ENCODE data around the gene ACOX1. TPM values are rescaled to one million over a fixed set of nuclear protein-coding genes. Genes with fewer than 3 reads are reported as not detected.

The ACOX1 gene
- total and polyA plus RNA-seq, 2 experiments from 2014 or later = 36.0 to 93.6 TPM

DNA sequence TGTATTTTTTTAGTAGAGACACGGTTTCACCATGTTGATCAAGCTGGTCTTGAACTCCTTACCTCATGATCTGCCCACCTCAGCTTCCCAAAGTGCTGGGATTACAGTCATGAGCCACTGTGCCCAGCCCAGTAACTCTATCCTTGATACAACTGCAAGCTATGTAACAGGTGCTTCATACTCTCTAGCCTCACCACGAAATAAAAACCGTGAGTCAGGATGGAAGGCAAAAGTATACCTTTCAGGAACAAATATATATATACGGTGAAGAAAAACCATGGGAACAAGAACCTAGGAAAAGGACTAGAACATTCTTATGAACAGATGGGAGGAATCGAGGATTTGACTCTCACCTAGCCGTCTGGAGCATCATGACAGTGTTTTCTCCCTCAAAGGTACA is 28.5 kb downstream of the ACOX1 start:
- H2AFZ ChIP-seq = no peak overlapping the region
- H3K27ac ChIP-seq = no peak overlapping the region
- 98% methylated on average over 6 of the region's 6 CpGs for WGBS (ENCODE audit: low lambda C conversion rate, missing lambda C conversion rate)
- H3K4me1 ChIP-seq (ENCODE audit: insufficient read depth) = no peaks in the 10 kb centered on the region
- no peaks in the 10 kb centered on the region for H3K9me3 ChIP-seq (ENCODE audit: low read depth)
- H4K20me1 ChIP-seq (ENCODE audit: insufficient read depth, poor library complexity, severe bottlenecking) = no peaks in the 10 kb centered on the region
- H3K36me3 ChIP-seq (replicated peaks; ENCODE audit: insufficient read depth, low read depth) = peaks cover 12% of the 10 kb centered on the region
- H3K4me3 ChIP-seq = no peak overlapping the region
- TF ChIP-seq EZH2 (IDR thresholded peaks at IDR 0.05; ENCODE audit: borderline replicate concordance) = no peak
- H3K9me2 ChIP-seq (replicated peaks; ENCODE audit: insufficient read depth) = no peaks in the 10 kb centered on the region
- H3K4me2 ChIP-seq = no peak overlapping the region
- no peak for DNase-seq (ENCODE audit: low spot score)
- H3K79me2 ChIP-seq = peaks cover 3% of the 10 kb centered on the region
- no peaks in the 10 kb centered on the region for H3K27me3 ChIP-seq

DNA sequence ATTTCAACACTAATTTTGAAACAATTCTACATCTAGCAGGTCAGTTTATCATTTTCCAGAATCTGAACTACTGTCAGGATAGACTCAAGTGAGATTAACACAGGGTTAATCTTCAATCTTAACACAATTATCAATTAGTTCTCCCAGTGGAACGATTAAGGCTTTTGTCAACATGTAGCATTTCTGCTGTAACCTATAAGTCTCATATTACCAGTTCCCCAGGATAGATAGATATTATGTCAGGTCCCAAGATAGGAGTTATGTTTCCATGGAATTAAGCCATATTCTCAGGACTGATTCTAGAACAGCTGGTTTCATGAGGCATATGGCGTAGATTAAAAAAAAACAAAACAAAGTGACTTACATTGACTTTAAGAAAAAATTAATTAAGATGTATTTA is 33.8 kb downstream of the ACOX1 start:
- 71% methylated on average over 2 of the region's 2 CpGs for WGBS (ENCODE audit: low lambda C conversion rate, missing lambda C conversion rate)
- no peak for TF ChIP-seq EZH2 (IDR thresholded peaks at IDR 0.05; ENCODE audit: borderline replicate concordance)
- TF ChIP-seq, protein P1, sequence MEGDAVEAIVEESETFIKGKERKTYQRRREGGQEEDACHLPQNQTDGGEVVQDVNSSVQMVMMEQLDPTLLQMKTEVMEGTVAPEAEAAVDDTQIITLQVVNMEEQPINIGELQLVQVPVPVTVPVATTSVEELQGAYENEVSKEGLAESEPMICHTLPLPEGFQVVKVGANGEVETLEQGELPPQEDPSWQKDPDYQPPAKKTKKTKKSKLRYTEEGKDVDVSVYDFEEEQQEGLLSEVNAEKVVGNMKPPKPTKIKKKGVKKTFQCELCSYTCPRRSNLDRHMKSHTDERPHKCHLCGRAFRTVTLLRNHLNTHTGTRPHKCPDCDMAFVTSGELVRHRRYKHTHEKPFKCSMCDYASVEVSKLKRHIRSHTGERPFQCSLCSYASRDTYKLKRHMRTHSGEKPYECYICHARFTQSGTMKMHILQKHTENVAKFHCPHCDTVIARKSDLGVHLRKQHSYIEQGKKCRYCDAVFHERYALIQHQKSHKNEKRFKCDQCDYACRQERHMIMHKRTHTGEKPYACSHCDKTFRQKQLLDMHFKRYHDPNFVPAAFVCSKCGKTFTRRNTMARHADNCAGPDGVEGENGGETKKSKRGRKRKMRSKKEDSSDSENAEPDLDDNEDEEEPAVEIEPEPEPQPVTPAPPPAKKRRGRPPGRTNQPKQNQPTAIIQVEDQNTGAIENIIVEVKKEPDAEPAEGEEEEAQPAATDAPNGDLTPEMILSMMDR (IDR thresholded peaks at IDR 0.05; ENCODE audit: poor library complexity) = no peak
- no peak for TF ChIP-seq EZH2phosphoT487 (IDR thresholded peaks at IDR 0.05; ENCODE audit: low read depth, severe bottlenecking, unreplicated experiment)
- H3K4me1 ChIP-seq (ENCODE audit: insufficient read depth) = no peaks in the 10 kb centered on the region
- H3K4me3 ChIP-seq = no peak overlapping the region
- no peaks in the 10 kb centered on the region for H3K27me3 ChIP-seq
- H4K20me1 ChIP-seq (ENCODE audit: insufficient read depth, poor library complexity, severe bottlenecking) = no peaks in the 10 kb centered on the region
- peaks cover 5% of the 10 kb centered on the region for H3K36me3 ChIP-seq (replicated peaks; ENCODE audit: insufficient read depth, low read depth)
- H3K4me2 ChIP-seq = no peak overlapping the region
- no peak for DNase-seq (ENCODE audit: low spot score)
- no peaks in the 10 kb centered on the region for H3K79me2 ChIP-seq
- no peak overlapping the region for H2AFZ ChIP-seq
- H3K9me2 ChIP-seq (replicated peaks; ENCODE audit: insufficient read depth) = no peaks in the 10 kb centered on the region
- H3K27ac ChIP-seq = no peak overlapping the region
- H3K9me3 ChIP-seq (ENCODE audit: low read depth) = no peaks in the 10 kb centered on the region

DNA sequence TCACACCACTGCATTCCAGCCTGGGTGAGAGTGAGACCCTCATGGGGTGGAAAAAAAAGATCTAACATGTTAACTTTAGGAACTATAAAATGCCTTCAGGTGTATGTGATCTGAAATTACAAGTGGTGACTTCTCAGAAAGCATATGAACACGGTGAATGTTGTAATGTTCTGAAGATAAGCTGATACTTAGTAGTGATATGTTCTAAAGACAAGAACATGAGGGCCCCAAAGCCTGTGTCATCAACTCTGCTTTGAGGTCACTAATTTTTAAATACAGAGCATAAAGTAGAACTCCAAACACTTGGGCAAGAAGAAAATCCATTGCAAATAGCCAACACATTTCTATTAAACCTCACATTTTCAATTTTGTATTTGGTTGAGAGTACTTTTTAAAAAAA is 35.5 kb downstream of the ACOX1 start:
- no peak for DNase-seq (ENCODE audit: low spot score)
- TF ChIP-seq, protein P1 (IDR thresholded peaks at IDR 0.05; ENCODE audit: poor library complexity) = no peak
- WGBS (ENCODE audit: low lambda C conversion rate, missing lambda C conversion rate) = 64% methylated on average over 1 of the region's 1 CpG
- H4K20me1 ChIP-seq (ENCODE audit: insufficient read depth, poor library complexity, severe bottlenecking) = no peaks in the 10 kb centered on the region
- H3K36me3 ChIP-seq (replicated peaks; ENCODE audit: insufficient read depth, low read depth) = peaks cover 5% of the 10 kb centered on the region
- H3K4me2 ChIP-seq = no peak overlapping the region
- H3K4me1 ChIP-seq (ENCODE audit: insufficient read depth) = no peaks in the 10 kb centered on the region
- H2AFZ ChIP-seq = no peak overlapping the region
- no peaks in the 10 kb centered on the region for H3K9me2 ChIP-seq (replicated peaks; ENCODE audit: insufficient read depth)
- no peaks in the 10 kb centered on the region for H3K79me2 ChIP-seq
- no peak overlapping the region for H3K27ac ChIP-seq
- H3K4me3 ChIP-seq = no peak overlapping the region
- no peaks in the 10 kb centered on the region for H3K27me3 ChIP-seq
- no peaks in the 10 kb centered on the region for H3K9me3 ChIP-seq (ENCODE audit: low read depth)

DNA sequence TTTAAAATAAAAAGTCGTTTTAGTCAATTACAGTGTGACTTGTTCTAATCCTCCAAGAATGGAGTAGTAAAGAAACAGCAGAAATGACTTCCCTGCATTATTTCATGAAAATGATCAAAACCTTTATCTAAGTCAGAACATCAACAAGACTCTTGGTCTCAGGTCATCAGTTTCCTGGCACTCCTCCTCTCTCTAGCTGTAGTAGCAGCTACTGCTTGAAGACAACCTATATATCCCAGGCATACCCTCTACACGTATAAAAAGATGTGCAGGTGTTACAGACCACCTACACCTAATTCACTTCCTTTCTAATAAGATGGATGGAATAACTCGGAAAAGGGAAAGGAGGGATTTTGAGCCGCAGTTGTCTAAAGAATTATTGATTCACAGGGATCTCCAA is 36.5 kb downstream of the ACOX1 start:
- 95% methylated on average over 4 of the region's 4 CpGs for WGBS (ENCODE audit: low lambda C conversion rate, missing lambda C conversion rate)
- Histone ChIP-seq H4K20me1 (ENCODE audit: insufficient read depth, poor library complexity, severe bottlenecking) (no peaks in the 10 kb centered on the region), H2AFZ (no peak overlapping the region), H3K27ac (no peak overlapping the region), H3K36me3 (replicated peaks; ENCODE audit: insufficient read depth, low read depth) (peaks cover 5% of the 10 kb centered on the region), H3K27me3 (no peaks in the 10 kb centered on the region), H3K4me3 (no peak overlapping the region), H3K9me3 (ENCODE audit: low read depth) (no peaks in the 10 kb centered on the region), H3K4me1 (ENCODE audit: insufficient read depth) (no peaks in the 10 kb centered on the region), H3K4me2 (no peak overlapping the region), H3K79me2 (no peaks in the 10 kb centered on the region), H3K9me2 (replicated peaks; ENCODE audit: insufficient read depth) (no peaks in the 10 kb centered on the region)
- no peak for TF ChIP-seq EZH2phosphoT487 (IDR thresholded peaks at IDR 0.05; ENCODE audit: low read depth, severe bottlenecking, unreplicated experiment)
- no peak for TF ChIP-seq EZH2 (IDR thresholded peaks at IDR 0.05; ENCODE audit: borderline replicate concordance)
- TF ChIP-seq, protein P1 (IDR thresholded peaks at IDR 0.05; ENCODE audit: poor library complexity) = no peak
- no peak for DNase-seq (ENCODE audit: low spot score)

Data from hepatocyte (in vitro differentiated cells).